SW480 (cell line): ENCODE data around the gene CFHR5.
"Not testable (repeated sequence)": the region's sequence is repeated elsewhere in the genome, so short reads cannot be mapped to it uniquely, and the experiment has no call there.

Source experiments
- DNase-seq: peaks from one replicate; pipeline ENCODE4 v3.0.0-alpha.2; 2016; ENCODE audit warnings: low spot score

The CFHR5 gene

GRCh38 chr1:197017558-197018146 lies 40.3 kb downstream of the CFHR5 start:
- no peak for DNase-seq

- no peak for DNase-seq
Measured at GRCh38 chr1:197021716-197022115, 44.4 kb downstream of the CFHR5 start.

- no peak for DNase-seq
Measured at GRCh38 chr1:197024460-197024859, 47.1 kb downstream of the CFHR5 start.

GRCh38 chr1:197027359-197027758 lies 50.0 kb downstream of the CFHR5 start:
- DNase-seq: no peak

- no peak for DNase-seq
Measured at GRCh38 chr1:197029749-197030148, 52.4 kb downstream of the CFHR5 start.

GRCh38 chr1:197034631-197035339 lies 57.4 kb downstream of the CFHR5 start:
- not testable (repeated sequence) for DNase-seq

- DNase-seq: no peak
Measured at GRCh38 chr1:197036861-197037260, 59.5 kb downstream of the CFHR5 start.

- DNase-seq: no peak
Measured at GRCh38 chr1:197041486-197042353, 64.4 kb downstream of the CFHR5 start.

GRCh38 chr1:197042676-197043341 lies 65.5 kb downstream of the CFHR5 start:
- DNase-seq: no peak

- DNase-seq: no peak
Measured at GRCh38 chr1:197049100-197049499, 71.7 kb downstream of the CFHR5 start.
